Measurements from ENCODE around the gene PRKCD.

DNA sequence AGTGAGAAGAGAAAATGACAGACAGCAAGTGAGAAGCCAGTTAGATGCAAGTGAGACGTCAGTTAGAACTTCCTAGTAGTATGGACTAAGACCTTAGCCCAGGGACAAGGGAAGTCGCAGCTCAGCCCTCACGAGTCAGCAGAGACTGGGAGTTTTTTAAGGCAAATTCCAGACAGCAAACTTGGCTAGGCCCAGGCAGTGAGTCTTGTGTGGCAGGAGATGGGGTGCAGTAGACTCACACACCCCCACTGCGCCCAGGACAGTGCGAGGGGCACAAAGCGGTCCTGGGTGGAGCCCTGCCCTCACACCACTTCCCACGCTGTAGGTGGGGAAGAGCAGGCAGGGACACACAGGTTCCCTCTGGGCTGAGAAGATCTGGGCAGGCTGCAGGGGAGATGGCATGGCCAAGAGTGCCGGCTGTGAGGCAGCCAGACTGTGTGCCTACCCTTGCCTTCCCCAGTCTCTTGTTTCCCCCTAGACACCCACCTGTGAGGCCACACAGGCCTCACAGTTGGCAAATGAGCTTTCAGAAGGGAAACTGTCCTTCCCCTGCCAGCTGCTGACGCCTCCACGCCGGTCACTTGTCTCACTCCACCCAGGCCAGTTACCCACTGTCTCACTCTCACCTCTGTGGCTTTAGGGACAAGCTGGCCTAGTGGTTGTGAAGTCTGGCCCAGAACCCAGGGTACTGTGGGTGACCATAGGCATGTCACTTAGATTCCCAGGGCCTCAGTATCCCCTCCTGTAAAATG is 13.7 kb upstream of the PRKCD start:
- TF ChIP-seq, protein P1, sequence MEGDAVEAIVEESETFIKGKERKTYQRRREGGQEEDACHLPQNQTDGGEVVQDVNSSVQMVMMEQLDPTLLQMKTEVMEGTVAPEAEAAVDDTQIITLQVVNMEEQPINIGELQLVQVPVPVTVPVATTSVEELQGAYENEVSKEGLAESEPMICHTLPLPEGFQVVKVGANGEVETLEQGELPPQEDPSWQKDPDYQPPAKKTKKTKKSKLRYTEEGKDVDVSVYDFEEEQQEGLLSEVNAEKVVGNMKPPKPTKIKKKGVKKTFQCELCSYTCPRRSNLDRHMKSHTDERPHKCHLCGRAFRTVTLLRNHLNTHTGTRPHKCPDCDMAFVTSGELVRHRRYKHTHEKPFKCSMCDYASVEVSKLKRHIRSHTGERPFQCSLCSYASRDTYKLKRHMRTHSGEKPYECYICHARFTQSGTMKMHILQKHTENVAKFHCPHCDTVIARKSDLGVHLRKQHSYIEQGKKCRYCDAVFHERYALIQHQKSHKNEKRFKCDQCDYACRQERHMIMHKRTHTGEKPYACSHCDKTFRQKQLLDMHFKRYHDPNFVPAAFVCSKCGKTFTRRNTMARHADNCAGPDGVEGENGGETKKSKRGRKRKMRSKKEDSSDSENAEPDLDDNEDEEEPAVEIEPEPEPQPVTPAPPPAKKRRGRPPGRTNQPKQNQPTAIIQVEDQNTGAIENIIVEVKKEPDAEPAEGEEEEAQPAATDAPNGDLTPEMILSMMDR (IDR thresholded peaks at IDR 0.05), result no peak
- TF ChIP-seq POLR2A (IDR thresholded peaks at IDR 0.05), result no peak

Measured in Peyer's patch (tissue), 4 donors.